HAP-1 (cell line): ENCODE data around the gene PPP2R1A.

Experiments used
- DNase-seq, 2 experiments: peaks; one replicate each; pipeline ENCODE4 v3.0.0-alpha.2; 2016 to 2020; ENCODE audit warnings: low spot score in 2 of 2
- H3K27me3 ChIP-seq: fragments of 250-450 bp; sonication (Bioruptor Pico); 2 replicates; pipeline ENCODE4 v1.5.1; 2020; ENCODE audit warnings: low read depth, mild to moderate bottlenecking, moderate library complexity
- H3K36me3 ChIP-seq: fragments of 250-450 bp; sonication (Bioruptor Pico); replicated peaks from 2 replicates; pipeline ENCODE4 v1.5.1; 2020; ENCODE audit warnings: mild to moderate bottlenecking
- H3K4me1 ChIP-seq: fragments of 250-450 bp; sonication (Bioruptor Pico); 2 replicates; pipeline ENCODE4 v1.5.1; 2020; ENCODE audit warnings: mild to moderate bottlenecking
- H3K4me3 ChIP-seq: fragments of 250-450 bp; sonication (Bioruptor Pico); 2 replicates; pipeline ENCODE4 v1.5.1; 2020; ENCODE audit warnings: mild to moderate bottlenecking, moderate library complexity
- H3K9me3 ChIP-seq: fragments of 250-450 bp; sonication (Bioruptor Pico); 2 replicates; pipeline ENCODE4 v1.5.1; 2020; ENCODE audit warnings: mild to moderate bottlenecking, moderate library complexity
- in situ Hi-C: fragments of 300-500 bp; cut with MboI; formaldehyde crosslinking; loops from 3 replicates; pipeline ENCODE4 v1.14.3; 2020; ENCODE audit warnings: low sequenced_read_pairs, inconsistent platforms, mixed read lengths

Gene PPP2R1A

DNA sequence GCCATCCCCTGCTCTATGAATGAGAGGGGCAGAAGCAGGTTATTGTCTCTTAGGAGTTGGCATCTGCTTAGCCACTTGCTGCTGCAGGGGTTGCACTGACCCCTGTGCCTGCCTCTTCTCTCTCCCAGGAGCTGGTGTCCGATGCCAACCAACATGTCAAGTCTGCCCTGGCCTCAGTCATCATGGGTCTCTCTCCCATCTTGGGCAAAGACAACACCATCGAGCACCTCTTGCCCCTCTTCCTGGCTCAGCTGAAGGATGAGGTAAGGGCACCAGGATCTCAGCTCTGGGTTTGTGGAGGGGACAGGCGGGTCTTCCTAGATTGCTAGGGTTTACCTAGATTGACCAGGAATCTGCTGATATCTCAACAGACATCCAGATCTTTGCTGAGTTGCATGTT is 26.5 kb downstream of the PPP2R1A start:
- Histone ChIP-seq H3K9me3 (no peaks in the 10 kb centered on the region), H3K4me1 (no peaks in the 10 kb centered on the region), H3K4me3 (no peak overlapping the region), H3K36me3 (peaks cover 96% of the 10 kb centered on the region), H3K27me3 (no peaks in the 10 kb centered on the region)
- in situ Hi-C loops: no loop called here
- DNase-seq: no peak

DNA sequence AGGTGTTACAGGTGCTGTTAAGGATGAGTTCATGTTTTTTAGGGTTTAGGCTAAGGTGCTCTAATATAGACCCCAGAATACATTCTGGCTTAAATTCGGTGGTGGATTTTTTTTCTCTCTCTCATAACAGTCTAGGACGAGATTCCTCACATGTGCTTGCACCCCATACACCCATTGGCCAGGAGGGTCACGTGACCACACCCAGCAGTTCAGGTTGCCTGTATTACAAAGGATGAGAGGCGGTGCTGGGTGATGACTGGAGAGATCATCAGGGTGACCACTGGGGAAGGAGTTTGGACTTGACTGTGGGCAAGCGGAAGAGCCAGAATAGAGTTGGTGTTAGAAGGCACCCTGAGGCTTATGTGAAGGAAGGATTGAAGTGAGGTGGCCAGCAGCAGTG is 27.7 kb downstream of the PPP2R1A start:
- H3K36me3 ChIP-seq: peaks cover 96% of the 10 kb centered on the region
- DNase-seq: no peak
- in situ Hi-C loops: no loop called here
- H3K27me3 ChIP-seq: no peaks in the 10 kb centered on the region
- H3K4me1 ChIP-seq: no peaks in the 10 kb centered on the region
- no peak overlapping the region for H3K4me3 ChIP-seq
- no peaks in the 10 kb centered on the region for H3K9me3 ChIP-seq

DNA sequence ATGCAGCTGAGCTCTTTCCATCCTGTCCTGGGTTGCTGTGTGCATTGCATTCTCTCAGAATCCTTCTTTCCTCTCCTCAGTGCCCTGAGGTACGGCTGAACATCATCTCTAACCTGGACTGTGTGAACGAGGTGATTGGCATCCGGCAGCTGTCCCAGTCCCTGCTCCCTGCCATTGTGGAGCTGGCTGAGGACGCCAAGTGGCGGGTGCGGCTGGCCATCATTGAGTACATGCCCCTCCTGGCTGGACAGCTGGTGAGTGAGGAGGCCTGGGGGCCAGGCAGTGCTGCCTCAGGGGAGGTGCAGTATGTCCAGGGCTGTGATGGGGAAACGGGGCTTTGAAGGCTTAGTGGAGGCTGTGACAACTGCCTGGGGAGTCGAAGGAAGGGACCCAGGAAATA is 29.8 kb downstream of the PPP2R1A start:
- peaks cover 99% of the 10 kb centered on the region for H3K36me3 ChIP-seq
- DNase-seq: no peak

DNA sequence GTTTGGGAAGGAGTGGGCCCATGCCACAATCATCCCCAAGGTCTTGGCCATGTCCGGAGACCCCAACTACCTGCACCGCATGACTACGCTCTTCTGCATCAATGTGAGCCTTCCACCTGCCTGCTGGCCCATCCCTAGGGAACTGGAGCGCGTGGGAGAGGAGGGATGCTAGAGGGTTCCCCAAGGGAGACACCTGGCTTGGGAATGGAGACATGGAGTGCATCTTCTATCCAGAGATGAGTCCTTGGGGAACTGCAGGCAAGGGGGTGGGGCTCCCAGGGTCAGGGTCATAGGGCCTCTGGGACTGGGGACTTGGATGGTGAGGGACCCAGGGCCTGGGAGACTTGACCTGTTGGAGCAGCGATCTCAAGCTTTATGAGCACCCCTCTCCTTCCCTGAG is 31.2 kb downstream of the PPP2R1A start:
- in situ Hi-C loops: no loop called here
- DNase-seq: no peak
- H3K9me3 ChIP-seq: no peaks in the 10 kb centered on the region
- no peaks in the 10 kb centered on the region for H3K4me1 ChIP-seq
- peaks cover 97% of the 10 kb centered on the region for H3K36me3 ChIP-seq
- H3K4me3 ChIP-seq: no peak overlapping the region
- no peaks in the 10 kb centered on the region for H3K27me3 ChIP-seq

More for the DNA sequence above, 29.8 kb downstream of the PPP2R1A start:
- H3K4me3 ChIP-seq: no peak overlapping the region
- H3K4me1 ChIP-seq: no peaks in the 10 kb centered on the region
- in situ Hi-C loops: no loop called here
- no peaks in the 10 kb centered on the region for H3K9me3 ChIP-seq
- no peaks in the 10 kb centered on the region for H3K27me3 ChIP-seq

DNA sequence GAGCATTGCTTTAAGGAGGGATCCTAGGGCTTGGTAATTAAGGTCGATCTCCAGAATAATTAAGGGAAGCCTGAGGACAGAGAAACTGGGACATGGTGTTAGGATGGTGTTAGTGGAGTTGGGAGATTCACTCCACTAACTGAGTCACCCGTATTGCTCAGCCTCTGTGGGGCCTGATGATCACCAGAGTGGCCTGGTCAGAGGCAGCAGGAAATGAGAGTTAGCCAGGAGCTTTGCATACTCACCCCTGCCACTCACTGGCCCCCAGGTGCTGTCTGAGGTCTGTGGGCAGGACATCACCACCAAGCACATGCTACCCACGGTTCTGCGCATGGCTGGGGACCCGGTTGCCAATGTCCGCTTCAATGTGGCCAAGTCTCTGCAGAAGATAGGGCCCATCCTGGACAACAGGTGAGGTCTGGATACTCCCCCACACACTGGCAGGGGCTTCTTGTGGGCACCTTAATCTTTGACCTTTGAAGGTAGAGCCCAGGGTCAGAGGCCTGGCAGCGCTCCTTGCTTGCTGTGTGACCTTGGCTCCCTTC is 32.1 kb downstream of the PPP2R1A start:
- Histone ChIP-seq H3K27me3 (no peaks in the 10 kb centered on the region), H3K36me3 (peaks cover 96% of the 10 kb centered on the region), H3K4me3 (no peak overlapping the region), H3K9me3 (no peaks in the 10 kb centered on the region), H3K4me1 (no peaks in the 10 kb centered on the region)
- no peak for DNase-seq
- in situ Hi-C loops: no loop called here

DNA sequence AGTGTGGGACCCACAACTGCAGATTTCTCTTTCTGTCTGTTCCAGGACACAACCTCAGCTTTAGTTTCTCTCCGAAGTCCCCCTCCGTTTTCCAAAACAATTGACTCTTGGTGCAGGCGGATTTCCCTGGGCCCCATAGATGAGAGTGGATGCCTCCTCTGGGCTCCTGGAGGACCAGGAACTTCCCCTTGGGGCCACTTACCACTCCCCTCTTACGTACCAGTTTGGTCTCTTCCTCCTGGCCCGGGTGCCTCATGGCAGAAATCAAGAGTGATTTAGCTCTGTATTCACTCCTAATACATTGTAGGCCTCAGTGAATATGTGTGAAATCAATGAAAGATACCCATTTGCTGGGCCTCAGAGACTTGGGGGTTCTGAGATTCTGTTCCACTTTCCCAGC is 34.4 kb downstream of the PPP2R1A start:
- Histone ChIP-seq H3K4me3 (no peak overlapping the region), H3K9me3 (no peaks in the 10 kb centered on the region), H3K36me3 (peaks cover 90% of the 10 kb centered on the region), H3K27me3 (no peaks in the 10 kb centered on the region), H3K4me1 (no peaks in the 10 kb centered on the region)
- in situ Hi-C loops: no loop called here
- no peak for DNase-seq

DNA sequence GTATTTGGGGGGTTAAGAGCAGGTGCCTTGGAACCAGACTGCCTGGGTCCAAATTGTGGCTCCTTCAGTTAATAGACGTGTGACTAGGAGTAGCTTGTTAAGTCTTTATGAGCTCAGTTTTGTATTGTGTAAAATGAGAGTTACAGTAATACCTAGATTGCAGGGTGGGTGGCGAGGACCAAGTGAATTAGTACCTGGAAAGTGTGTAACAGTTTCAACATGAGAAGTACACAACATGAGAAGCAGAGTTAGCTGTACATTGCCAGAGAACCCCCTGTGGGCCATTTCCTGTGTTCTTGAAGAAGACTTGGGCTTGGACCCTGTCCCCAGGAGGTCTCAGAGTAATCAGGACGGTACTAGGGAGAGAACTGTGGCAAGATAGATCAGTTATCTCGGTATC is 36.8 kb downstream of the PPP2R1A start:
- H3K9me3 ChIP-seq: no peaks in the 10 kb centered on the region
- no peak for DNase-seq
- no peaks in the 10 kb centered on the region for H3K27me3 ChIP-seq
- in situ Hi-C loops: no loop called here
- no peak overlapping the region for H3K4me3 ChIP-seq
- H3K4me1 ChIP-seq: no peaks in the 10 kb centered on the region
- H3K36me3 ChIP-seq: peaks cover 66% of the 10 kb centered on the region

DNA sequence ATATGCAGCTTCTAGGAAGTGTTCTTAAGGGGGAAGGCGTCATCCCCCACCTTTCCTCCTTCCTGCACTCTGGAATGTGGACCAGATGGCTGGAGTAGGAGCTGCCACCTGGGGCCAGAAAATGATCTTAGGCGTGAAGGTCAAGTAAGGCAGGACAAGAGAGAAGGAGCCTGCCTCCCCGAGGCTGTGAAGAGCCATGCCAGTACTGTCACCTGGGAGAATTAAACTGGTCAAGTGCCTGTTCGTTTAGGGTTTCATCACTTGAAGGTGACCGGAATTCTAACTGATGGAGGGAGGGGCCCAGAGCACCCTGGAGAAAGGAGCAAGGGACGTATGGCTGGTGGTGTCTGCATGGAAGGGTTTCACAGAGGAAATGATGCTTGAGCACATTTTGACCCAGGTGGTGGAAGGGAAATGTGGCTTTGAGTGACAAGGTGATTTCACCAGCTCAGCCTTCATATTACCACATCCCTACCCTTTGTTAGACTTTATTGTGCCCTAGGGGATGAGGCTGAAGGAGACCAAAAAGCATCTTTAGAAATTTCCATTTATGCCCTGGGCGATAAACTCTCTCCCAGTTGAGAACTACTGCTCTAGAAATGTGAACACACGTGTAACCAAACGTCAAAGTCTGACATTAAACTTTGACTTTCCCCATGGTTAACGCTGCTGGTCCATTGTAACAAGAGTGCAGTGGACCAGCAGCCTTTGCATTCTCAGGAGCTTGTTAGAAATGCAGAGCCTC is 37.5 kb downstream of the PPP2R1A start:
- Histone ChIP-seq H3K36me3 (peaks cover 59% of the 10 kb centered on the region), H3K27me3 (no peaks in the 10 kb centered on the region), H3K9me3 (no peaks in the 10 kb centered on the region), H3K4me1 (no peaks in the 10 kb centered on the region), H3K4me3 (no peak overlapping the region)
- DNase-seq: no peak
- in situ Hi-C loops: no loop called here

DNA sequence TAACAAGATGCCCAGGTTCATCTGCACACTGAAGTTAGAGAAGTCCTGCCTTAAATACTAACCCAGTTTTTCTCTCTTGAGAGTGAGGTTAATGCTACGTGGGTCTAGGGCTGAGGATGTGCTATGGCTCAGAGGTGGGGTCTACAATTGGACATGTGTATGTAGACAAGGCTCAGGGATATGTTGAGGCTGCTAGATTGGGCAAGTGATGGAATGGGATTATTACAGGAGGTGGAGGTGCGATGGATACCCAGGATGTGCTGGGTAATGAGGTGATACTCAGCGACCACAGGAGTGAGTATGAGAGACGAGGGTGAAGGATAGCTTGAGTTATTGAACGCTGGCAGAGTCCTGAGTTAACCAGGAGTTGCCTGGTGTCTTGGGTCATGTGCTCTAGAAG is 38.1 kb downstream of the PPP2R1A start:
- Histone ChIP-seq H3K4me1 (no peaks in the 10 kb centered on the region), H3K36me3 (peaks cover 53% of the 10 kb centered on the region), H3K9me3 (no peaks in the 10 kb centered on the region), H3K4me3 (no peak overlapping the region), H3K27me3 (no peaks in the 10 kb centered on the region)
- in situ Hi-C loops: no loop called here
- DNase-seq: no peak

DNA sequence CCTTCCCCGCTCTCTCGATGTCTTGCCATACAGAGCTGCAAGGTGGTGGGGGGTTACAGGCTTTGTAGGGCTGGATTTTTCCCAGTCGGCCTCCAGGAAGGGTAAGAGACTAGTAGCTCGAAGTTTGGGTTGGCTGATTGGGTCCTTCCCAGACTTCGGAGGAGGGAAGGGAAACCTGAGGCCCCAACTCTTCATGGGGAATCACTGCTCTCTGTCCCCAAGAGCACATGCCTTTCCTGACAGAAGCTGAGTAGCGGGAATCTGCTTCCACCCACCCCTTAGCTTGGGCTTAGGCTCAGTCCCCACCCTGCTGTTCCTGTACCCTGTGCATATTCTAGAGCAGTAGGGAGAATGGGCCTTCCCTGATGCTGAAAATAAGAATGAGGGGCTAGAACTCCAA is 39.7 kb downstream of the PPP2R1A start:
- peaks cover 37% of the 10 kb centered on the region for H3K36me3 ChIP-seq
- H3K9me3 ChIP-seq: no peaks in the 10 kb centered on the region
- no peaks in the 10 kb centered on the region for H3K4me1 ChIP-seq
- DNase-seq: no peak
- in situ Hi-C loops: no loop called here
- no peaks in the 10 kb centered on the region for H3K27me3 ChIP-seq
- H3K4me3 ChIP-seq: no peak overlapping the region

DNA sequence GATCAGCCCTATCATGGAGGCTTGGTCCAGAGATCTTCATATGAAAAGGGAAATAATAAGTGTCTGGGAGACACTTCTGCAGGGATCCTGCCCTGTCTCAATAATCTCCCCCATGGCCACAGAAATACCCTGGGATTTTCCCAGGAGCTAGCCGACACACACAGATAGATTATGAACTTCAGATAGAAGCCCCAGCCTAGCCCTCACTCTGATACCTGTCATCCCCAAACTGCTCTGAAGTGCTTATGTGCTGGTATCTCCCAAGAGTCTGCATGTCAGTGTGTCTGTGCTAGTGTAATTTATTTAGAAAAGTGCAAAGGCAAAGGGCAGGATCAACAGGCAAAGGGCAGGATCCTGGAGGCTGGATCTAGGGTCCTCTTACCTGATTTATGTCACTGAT is 40.8 kb downstream of the PPP2R1A start:
- no peaks in the 10 kb centered on the region for H3K4me1 ChIP-seq
- in situ Hi-C loops: no loop called here
- H3K9me3 ChIP-seq: no peaks in the 10 kb centered on the region
- DNase-seq: no peak
- peaks cover 28% of the 10 kb centered on the region for H3K36me3 ChIP-seq
- no peak overlapping the region for H3K4me3 ChIP-seq
- H3K27me3 ChIP-seq: no peaks in the 10 kb centered on the region

DNA sequence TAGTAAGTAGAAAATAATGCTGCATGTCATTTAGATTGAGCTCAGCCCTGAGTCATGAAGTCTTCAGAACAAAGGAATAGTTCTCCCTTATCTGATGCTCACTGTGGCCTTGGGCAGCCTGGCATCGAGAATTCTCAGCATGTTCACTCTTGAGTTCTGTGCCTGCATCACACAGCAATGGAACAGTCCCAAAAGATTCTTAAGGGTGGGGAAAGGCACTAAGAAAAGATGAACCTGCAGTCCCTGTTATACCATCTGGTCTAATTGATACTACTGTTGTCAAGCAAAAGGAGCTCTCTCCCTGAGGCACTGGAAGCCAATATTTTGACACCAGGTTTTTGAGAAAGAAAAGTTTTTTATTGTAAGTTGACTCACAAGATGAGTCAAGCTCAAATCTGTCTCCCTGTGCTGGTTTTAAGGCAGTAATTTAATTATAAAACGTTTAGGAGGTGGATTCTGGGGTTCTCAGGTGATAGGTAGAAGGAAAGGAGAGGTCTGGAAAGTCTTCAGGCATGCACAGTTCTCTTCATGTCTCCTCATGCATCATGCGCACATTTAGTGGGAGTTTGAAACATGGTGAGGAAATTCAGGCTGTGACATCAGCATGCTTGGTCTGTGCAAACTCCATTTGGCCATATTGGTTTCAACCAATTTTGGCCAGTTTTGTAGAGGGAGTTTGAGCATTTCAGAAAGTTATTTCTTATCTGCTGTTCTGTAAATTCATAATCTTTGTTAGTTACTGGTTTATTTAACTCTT is 41.5 kb downstream of the PPP2R1A start:
- in situ Hi-C loops: no loop called here
- Histone ChIP-seq H3K4me1 (no peaks in the 10 kb centered on the region), H3K9me3 (no peaks in the 10 kb centered on the region), H3K27me3 (no peaks in the 10 kb centered on the region), H3K36me3 (peaks cover 23% of the 10 kb centered on the region), H3K4me3 (no peak overlapping the region)
- no peak for DNase-seq

DNA sequence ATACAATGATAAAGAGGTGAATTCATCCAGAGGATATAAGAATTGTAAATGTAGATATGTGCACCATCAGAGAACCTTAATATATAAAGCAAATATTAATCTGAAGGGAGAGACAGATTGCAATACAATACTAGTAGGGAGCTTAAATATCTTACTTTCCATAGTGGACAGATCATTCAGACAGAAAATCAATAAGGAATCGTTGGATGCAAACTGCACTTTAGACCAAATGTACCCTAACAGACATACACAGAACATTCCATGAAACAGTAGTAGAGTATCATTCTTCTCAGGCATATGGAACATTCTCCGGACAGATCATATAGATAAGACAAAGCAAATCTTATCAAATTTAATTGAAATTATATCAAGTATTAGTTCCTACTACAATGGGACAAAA is 44.6 kb downstream of the PPP2R1A start:
- Histone ChIP-seq H3K9me3 (no peaks in the 10 kb centered on the region), H3K36me3 (no peaks in the 10 kb centered on the region), H3K4me3 (no peak overlapping the region), H3K27me3 (no peaks in the 10 kb centered on the region), H3K4me1 (no peaks in the 10 kb centered on the region)
- in situ Hi-C loops: no loop called here
- no peak for DNase-seq

DNA sequence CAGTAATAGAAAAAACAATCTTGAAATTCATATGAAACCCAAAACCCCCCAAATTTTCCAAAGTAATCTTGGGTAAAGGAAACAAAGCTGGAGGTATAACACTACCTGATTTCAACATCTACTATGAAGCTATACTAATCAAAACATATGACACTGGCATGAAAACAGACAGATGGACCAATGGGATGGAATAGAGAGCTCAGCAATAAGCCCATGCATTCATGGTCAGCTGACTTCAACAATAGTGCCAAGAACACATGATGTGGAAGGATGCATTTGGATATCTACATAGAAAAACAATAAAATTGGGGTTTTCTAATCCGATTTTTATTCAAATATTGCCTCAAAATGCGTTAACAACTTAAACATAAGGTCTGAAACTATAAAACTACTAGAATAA is 47.3 kb downstream of the PPP2R1A start:
- in situ Hi-C loops: no loop called here
- no peaks in the 10 kb centered on the region for H3K4me1 ChIP-seq
- H3K27me3 ChIP-seq: peaks cover 3% of the 10 kb centered on the region; the same call in 1 of the 2 replicates
- no peak overlapping the region for H3K4me3 ChIP-seq
- DNase-seq: no peak
- H3K9me3 ChIP-seq: no peaks in the 10 kb centered on the region; the same call in 1 of the 2 replicates
- H3K36me3 ChIP-seq: no peaks in the 10 kb centered on the region
